ENCODE measurements around the gene OMP.
A peak's percentile ranks its signal among the peaks of the same experiment; 100 is the strongest.

The OMP gene

DNA sequence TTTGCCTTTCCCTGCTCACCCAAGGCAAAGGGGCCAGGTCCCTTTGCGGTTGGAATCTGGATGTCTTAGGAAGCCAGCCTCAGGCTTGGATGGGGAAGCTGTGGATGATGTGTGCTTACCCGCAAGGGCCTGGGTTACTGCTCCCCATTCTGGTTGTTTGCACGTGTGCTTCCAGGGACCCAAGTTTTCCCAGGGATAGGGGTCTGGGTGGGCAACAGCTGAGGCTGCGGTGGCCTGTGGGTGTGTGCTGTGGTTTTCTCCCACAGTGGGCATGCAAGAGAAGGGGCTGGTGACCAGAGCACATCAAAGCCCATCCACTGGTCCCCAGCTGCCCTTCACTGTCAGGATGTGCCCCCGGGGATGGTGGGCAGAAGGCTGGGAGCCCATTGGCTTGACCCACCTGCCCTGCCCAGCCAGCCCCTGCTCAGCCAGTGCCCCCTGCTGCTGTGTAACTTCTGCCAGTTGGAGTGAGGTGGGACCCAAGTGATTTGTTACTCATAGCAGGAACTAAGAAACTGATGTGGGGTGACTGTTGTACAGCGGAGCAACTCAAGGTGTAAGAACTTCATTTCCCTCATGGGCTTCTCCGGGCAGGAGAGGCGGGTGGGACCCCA is 32.6 kb upstream of the OMP start:
- no peak for DNase-seq

- no peak for DNase-seq
These were observed 31.6 kb upstream of the OMP start for GRCh38 chr11:77071077-77071476.

GRCh38 chr11:77071671-77072605 is 30.7 kb upstream of the OMP start:
- DNase-seq: no peak

GRCh38 chr11:77072851-77073327 is 29.8 kb upstream of the OMP start:
- DNase-seq: no peak

- DNase-seq: no peak
These were observed 29.2 kb upstream of the OMP start for GRCh38 chr11:77073328-77074001.

DNA sequence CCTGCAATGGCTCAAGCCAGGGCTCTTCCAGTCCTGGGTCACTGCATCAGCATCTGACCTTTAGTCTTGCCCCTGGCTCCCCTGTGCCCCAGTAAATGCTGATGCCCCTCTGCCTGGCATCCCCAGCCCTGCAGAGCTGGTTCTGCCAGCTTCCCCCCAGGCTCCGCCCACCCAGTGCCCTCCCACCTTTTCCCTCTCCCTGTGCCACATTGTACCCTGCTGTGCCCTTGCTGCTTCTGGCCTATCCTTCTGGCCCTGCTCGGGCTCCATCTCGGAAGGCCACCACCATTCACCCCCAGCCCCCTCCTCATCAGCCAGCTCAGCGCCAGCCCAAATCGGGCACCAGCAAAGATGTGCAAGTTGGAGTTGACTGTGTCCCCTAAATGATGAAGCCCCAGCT is 28.4 kb upstream of the OMP start:
- no peak for DNase-seq

- DNase-seq: no peak
These were observed 27.9 kb upstream of the OMP start for GRCh38 chr11:77074626-77075221.

DNA sequence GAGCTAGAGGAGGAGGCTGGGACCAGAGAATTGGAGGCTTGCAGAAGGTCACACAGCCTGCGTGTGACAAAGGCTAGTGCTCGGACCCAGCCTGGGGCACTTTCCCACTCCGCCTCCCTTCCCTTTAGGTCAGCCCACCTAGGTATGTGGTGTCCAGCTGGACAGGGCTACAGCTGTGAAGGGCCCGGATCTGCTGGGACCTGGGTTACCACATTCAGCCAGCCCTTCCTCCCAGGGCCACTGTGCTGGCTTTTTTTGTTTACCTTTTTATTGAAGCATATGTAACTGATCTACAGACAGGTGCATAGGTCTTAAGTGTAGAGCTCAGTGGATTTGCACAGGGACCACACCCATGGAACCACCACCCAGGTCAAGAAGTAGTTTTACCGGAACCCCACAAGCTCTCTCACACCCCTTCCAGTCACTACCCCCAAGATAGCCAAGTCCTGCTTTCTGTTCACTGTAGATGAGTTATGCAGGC is 27.2 kb upstream of the OMP start:
- no peak for DNase-seq

DNA sequence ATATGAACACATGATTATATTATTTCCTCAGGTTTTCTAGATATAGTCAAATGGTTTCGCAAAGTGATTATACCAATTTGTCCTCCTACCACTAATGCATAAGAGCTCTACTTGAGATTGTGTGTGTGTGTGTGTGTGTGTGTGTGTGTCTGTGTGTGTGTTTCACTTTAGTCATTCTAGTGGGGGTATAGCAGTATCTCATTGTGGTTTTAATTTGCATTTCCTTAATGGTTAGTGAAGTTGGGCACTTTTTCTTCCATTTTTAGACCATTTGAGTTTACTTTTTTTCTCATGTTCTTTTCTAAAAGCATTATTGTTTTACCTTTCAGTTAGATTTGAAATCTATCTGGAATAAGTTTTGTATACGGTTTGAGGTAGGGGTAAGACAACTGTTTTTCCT is 23.0 kb upstream of the OMP start:
- no peak for DNase-seq

- no peak for DNase-seq
These were observed 21.9 kb upstream of the OMP start for GRCh38 chr11:77080643-77081210.

GRCh38 chr11:77081381-77081851 is 21.2 kb upstream of the OMP start:
- no peak for DNase-seq

DNA sequence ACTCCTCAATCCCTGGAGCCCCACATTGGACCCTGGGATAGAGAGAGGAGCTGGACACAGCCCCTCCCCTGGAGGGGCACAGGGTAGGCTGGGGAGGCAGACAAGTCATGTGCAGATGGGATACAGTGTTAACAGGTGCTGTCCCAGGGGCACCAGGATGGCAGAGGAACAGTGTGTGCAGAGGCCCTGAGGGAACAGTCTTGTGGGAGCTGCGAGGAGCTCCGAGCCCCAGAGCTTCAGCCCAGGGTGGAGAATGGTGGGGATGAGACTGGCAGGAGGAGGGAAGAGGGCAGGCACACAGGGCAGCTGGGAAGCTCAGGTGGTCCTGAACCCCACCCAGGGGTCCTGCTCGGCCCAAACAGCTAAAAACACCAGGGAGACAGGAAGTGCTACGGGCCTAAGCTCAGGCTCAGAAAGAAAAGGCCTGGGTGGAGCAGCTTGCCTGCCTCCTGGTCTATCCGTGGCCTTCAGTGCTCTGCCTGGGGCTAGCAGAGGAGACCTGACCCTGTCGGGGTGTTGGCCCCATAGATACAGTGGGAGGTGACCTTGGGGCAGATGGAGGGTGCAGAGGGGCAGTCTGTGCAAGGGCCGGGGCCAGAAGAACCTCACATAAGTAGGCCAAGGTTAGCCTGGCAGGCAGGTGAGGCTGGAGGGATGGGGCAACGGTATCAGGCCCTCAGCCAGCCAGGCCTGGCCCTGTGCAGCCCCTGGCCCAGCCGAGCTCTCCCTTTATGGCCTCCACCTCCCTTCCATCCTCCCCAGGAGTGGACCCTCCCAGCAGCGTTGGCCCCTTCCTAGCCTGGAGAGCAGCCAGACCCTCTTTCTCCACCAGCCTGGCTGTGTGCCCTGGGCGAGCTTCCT is 20.4 kb upstream of the OMP start:
- no peak for DNase-seq

- DNase-seq: peak; percentile 24
These were observed 19.6 kb upstream of the OMP start for GRCh38 chr11:77082838-77083565.

DNA sequence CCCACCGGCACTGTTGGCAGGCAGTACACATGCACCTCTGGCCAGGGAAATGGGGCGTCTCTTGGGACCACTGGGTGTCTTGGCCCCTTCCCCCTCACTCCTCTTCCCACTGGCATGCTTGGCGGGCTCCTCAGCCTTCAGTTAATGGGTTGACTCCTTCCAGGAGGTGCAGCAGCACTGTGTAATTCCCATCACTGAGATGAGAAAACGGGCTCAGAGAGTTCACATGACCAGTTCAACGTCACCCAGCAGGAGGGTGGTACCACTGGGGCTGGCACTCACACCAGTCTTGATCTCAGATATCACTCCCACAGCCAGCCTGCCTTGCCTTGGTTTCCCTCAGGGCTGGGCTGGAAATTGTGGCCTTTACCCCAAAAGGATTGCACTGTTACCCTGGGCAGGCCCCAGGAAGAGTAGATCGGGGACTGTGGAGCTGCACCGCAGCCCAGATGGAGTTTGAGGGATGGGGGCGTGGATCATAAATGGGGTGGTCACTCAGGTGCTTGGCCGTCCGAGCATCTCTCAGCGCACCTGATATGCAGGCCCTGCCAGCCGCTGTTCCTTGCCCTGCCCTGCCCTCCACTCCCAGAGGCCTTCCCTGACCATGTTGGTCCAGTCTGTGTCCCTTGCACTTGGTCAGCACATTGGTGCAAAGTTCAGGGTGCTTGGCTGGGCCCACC is 18.9 kb upstream of the OMP start:
- DNase-seq: no peak

DNA sequence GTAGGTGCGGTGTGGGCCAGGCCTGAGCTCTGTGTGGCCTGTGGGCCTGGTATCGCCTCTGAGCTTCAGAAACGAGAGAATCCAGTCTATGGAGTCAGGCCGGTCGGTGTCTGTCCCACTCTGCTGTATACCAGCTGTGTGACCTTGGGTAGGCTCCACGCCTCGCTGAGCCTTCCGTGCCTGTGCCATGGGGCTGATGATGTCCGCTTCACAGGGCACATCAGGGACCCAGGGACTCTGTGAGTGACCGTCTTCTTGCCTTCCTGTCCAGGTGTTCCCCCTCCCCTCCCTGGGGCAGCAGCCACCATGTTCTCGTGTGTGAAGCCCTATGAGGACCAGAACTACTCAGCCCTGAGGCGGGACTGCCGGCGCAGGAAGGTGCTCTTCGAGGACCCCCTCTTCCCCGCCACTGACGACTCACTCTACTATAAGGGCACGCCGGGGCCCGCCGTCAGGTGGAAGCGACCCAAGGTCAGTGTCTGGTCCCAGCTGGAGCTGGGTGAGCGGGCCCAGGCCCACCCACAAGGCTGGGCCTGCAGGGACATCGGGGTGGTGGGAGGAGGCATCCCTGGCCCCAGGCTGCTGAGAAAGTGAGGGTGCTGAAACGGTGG is 18.0 kb upstream of the OMP start:
- DNase-seq: no peak

GRCh38 chr11:77085652-77086051 is 17.0 kb upstream of the OMP start:
- no peak for DNase-seq

DNA sequence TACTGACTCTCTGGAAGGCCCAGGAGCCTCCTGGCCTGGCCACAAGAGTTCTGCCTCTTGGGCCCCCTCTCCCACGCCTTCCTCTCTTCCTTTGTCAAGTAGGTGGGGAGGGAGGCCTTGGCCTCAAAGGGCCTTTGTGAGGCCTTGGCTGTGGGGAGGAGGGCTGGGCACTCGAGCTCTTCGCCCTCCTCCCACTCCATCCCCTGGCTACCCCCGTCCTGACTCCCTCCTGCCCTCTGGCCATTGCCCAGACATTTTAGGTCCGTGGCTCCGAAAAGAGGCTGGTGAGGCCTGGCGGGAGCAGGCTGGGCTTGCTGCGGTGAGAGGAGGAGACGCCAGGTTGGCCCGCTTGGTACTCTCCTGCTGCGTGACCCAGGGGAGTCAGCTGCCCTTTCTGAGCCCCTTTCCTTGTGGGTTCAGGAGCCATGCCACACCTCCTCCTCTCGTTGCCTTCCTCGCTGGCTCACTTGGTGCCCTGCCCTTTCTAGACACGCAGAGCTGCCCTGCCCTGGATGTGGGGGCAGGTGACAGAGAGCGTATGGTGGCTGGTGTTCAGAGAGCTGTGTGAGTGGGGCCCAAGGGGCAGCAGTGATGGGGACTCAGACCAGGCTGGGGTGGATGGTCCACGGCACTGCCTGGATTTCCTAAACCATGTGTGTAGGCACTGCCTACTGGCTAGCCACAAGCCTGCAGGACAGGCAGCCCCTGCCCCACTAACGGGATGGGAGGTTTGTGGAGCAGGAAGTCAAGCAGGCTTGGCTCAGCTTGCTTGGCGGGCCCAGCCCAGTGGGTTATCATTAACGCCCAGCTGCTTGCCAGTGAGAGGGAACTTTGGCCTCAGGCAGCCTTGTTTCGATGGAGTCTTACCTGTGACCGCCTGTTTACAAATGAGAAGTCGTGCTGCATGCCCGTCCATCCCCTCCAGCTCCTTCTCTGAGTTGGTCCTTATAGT is 15.8 kb upstream of the OMP start:
- no peak for DNase-seq

DNA sequence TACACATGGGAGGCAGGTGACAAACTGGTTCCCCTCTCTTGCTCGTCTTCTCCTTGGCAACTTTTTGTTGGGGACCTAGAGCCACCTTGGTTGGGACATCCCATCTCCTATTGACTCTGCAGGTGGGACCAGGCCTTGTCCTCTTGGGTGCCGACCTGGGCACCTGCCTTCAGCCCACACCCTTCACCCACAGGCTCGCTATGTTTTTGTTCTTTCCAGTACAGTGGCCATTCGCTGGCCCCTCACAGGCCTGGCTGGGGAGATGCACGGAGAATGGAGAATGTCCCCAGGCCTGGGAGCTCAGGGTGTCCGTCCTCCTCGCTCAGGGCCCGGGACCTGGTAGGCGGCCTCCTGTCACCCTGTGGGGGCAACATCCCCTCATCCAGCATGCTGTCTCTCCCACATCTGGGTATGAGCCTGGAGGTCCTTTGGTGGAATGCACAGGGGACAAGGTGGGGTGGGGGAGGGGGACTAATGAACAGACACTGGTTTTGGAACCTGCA is 14.9 kb upstream of the OMP start:
- DNase-seq: no peak
